AG09319 (cell line): ENCODE data around the gene TMEM121B.

ENCODE experiments used
- DNase-seq: peaks from one replicate; pipeline ENCODE4 v3.0.0-alpha.2; 2010; ENCODE audit warnings: low read depth; ENCODE audit errors: extremely low read depth
- TF ChIP-seq, protein P1 (sequence below): IDR thresholded peaks from 2 replicates; pipeline ENCODE4 v1.5.1; 2011; ENCODE audit warnings: low read depth, mild to moderate bottlenecking, inconsistent platforms, low read length, moderate library complexity

TMEM121B gene

DNA sequence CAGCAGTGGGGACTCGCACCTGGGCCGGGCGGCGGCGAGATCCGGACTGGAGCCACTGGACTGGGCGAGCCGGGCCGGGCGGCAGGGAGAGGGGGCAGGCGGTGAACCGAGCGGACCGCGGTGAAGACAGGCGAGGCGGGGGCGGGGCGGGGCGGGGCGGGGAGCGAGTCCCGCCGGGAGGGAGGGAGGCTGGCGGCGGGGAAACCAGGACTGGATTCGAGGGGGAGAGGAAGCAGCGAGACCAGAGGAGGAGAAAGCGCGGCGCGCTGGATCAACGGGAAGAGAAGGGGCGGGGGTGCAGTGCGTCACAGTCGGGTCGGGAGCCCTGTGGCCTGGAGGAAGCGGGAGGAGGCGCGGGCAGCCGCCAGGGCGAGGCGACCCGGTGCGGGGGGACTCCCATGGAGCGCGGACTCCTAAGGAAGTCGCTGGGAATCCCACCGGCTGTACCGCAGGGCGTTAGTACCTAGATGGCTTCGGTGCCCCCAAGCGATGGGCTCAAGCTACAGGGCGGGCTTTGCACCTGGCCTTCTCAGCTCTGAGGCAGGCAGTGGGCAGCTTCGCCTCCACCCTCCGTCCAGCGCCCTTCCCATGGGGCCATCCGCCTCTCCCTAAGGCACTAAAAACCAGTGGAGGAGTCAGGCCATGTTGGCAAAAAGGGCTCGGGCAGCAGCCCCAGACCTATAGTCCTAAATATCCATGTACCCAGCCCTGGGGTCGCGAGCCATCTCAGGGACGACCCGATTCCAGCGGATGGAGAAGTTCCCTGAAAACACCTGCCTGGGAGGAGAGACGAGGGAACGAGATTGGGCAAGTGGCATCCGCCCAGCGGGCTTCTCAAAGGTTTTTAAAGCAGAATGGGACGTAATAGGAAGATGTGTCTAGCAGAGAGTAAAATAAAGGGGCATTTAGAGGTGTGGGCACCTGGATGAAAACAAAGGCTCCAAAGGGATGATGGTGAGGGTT is at the start of gene TMEM121B:
Gene TMEM121B, minus strand, starts transcription at position 128 of the 963 bp plus-strand sequence. CDS start 233 bp downstream, outside the sequence.
- TF ChIP-seq, protein P1, sequence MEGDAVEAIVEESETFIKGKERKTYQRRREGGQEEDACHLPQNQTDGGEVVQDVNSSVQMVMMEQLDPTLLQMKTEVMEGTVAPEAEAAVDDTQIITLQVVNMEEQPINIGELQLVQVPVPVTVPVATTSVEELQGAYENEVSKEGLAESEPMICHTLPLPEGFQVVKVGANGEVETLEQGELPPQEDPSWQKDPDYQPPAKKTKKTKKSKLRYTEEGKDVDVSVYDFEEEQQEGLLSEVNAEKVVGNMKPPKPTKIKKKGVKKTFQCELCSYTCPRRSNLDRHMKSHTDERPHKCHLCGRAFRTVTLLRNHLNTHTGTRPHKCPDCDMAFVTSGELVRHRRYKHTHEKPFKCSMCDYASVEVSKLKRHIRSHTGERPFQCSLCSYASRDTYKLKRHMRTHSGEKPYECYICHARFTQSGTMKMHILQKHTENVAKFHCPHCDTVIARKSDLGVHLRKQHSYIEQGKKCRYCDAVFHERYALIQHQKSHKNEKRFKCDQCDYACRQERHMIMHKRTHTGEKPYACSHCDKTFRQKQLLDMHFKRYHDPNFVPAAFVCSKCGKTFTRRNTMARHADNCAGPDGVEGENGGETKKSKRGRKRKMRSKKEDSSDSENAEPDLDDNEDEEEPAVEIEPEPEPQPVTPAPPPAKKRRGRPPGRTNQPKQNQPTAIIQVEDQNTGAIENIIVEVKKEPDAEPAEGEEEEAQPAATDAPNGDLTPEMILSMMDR, result no peak
- peak; percentile 1 for DNase-seq

DNA sequence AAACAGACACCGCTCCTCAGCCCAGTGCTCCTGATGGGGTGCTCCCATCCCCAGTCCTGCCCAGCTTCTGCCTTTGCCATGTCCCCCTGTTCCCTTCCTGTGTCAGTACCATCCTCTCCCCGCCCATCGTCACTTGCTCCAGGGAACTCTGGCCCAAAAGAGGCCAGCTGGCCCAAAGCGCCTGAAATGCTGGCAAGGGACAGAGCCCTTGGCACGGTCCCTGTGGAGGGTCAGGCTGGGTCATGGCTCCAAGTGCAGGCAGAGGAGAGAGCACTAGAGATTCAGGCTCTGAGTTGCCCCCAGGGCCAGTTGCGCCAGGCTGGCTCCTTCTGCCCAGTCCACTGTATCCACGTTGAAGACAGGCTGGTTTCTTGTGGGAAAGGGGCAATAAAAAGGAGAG is 46.3 kb upstream of the TMEM121B start:
- DNase-seq, result no peak
- TF ChIP-seq, protein P1, result no peak

DNA sequence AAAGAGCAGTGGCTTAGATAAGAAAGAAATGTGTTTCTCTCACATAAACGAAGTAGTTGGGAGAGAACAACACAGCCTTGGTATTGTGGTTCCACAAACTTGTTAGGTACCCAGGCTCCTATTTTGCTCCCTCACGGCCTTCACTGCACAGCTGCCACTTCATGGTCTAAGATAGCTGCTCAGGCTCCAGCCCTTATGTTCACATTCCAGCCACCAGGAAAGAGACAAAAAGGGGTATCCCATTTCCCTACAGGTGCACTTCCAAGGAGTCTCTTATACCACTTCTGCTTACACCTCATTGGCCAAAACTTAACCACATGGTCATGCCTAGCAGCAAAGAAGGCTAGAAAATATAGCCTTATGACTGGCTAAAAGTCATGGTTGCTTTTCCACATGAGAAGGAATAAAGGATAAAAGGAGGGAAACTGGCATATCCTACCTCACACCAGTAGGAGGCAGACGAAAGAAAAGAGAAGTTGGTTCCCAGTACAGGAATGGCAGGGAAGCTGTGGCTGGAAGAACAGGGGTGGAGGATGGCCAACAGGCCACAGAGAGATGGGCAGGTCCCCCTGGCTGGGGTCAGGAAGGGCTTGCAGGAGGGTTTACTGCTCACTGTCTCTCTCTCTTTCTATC is 43.3 kb upstream of the TMEM121B start:
- TF ChIP-seq, protein P1, result no peak
- no peak for DNase-seq

DNA sequence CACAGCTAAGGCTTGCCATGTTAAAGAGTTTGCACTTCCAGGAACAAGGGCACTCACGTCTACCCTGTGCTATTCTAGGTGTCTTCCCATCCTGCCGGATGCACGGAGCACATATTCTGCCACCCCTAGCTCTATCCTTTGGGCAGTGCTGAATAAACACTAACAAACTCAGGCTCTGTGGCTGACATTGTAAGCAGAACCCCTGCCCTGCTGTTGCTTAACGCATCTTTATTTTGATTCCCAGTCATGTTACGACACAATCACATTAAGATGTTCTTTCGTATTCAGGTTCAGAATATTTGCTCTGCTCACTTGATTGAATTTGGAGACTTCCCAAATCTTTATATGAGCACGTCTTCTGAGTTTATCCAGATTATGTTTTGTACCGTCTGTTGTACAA is 41.6 kb upstream of the TMEM121B start:
- TF ChIP-seq, protein P1, result no peak
- DNase-seq, result no peak

DNA sequence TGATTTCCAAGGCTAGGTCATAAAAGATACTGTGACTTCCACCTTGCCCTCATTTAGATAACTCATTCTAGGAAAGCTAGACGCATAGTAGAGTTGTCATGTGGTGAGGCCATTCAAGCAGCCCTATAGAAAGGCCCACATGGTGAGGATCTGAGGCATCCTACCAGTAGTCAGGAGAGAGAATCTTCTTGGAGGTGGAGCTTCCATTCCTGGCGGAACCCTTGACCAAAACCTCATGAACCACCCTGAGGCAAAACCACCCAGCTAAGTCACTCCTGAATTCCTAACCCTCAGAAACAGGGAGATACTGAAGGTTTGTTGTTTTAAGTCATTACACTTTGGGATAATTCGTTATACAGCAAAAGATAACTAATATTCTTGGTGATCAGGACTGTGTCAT is 40.8 kb upstream of the TMEM121B start:
- DNase-seq, result no peak
- TF ChIP-seq, protein P1, result no peak

DNA sequence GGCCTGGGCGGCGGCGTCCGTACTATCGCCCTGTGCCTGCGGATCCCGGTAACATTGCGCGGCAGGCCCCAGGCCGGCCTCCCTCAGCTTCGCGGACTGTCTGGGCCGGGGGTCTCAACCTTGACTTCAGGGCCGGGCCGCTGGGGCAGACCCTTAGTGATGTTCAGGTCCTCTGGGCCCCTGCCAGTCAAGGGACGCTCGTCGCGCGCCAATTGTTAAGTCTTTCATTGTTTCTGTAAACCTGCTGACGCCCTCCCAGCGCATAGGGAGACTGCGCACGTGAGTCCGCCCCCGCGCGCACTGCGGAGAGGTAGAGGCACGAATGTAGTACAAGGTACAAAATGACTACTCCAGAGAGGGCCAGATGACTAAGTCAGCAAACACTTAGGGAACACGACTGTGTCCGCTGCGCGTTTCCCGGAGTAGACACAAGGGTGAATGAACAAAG is 38.4 kb upstream of the TMEM121B start:
- no peak for DNase-seq
- TF ChIP-seq, protein P1, result no peak
